Activated naive CD8-positive, alpha-beta T cell (primary cell): ENCODE measurements around the gene CHMP3.
"Not testable (repeated sequence)": the region's sequence is repeated elsewhere in the genome, so short reads cannot be mapped to it uniquely, and the experiment has no call there.

Source experiments
- H3K27ac Mint-ChIP-seq: one replicate; pipeline ENCODE4 v1.8.0; 2021; ENCODE audit warnings: mixed read lengths
- H3K27me3 Mint-ChIP-seq: one replicate; pipeline ENCODE4 v1.8.0; 2021; ENCODE audit warnings: mixed read lengths
- H3K36me3 Mint-ChIP-seq: one replicate; pipeline ENCODE4 v1.8.0; 2021; ENCODE audit warnings: mixed read lengths
- H3K4me1 Mint-ChIP-seq: one replicate; pipeline ENCODE4 v1.8.0; 2021; ENCODE audit warnings: low read depth, mixed read lengths
- H3K4me3 Mint-ChIP-seq: one replicate; pipeline ENCODE4 v1.8.0; 2021; ENCODE audit warnings: mild to moderate bottlenecking, mixed read lengths
- H3K9me3 Mint-ChIP-seq: one replicate; pipeline ENCODE4 v1.8.0; 2021; ENCODE audit warnings: low read depth, mixed read lengths

Gene CHMP3

DNA sequence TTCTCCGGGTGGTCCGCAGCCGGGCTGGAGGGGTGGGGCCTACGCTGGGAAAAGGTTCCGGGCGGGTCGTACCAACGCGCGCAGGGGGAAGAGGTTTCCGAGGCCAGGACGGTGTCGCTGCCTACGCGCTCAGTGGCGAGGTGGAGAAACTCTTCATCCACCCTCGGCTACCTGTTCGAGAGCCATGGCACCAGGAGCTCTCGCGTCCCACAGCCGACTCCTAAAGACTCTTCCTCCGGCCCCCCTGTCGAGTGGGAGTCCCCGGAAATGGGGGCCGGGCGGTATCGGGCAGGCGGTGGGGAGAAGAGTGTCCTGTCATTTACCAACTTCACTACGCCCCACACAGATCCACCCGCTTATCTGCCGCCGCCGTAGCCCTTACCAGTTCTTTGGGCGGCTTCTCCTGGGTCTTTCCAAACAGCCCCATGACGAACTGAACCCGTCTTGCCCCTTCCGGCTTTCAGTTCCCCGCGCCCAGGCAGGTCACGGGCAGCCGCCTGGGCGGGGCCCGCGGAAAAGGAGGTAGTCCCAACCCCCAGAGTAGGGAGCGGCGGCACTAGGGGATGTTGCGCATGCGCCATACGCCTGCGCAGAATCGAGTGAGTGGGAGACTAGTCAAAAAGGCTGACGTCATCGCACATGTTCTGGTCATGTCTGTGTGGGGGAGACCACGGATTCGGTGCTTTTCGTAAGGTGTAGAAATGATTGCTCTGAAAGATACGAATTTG is at the start of gene CHMP3:
CHMP3 (minus strand) TSS at position 522 of the 728 bp plus-strand sequence; CDS start at position 427, 95 bp downstream.
- no peaks in the 10 kb centered on the region for H3K9me3 Mint-ChIP-seq
- peak within 1 kb of the TSS; percentile 97 for H3K27ac Mint-ChIP-seq
- H3K27me3 Mint-ChIP-seq: no peaks in the 10 kb centered on the region
- H3K4me3 Mint-ChIP-seq: peak within 1 kb of the TSS; percentile 92
- peaks cover 11% of the 10 kb centered on the region for H3K36me3 Mint-ChIP-seq
- H3K4me1 Mint-ChIP-seq: peaks cover 31% of the 10 kb centered on the region

DNA sequence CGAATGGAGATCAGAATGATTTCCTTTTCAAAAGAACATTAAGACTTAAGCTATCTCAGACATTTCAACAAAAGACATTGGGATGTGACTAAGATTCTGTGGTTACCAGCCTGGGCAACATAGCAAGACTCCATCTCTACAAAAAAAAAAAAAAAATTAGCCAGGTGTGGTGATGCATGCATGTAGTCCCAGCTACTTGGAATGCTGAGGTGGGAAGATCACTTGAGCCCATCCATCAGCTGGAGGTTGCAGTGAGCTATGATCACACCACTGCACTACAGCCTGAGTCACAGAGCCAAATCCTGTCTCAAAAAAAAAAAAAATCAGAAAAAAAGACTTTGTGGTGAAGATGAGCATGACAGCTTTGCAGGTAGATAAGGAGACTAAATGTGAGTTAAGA is 47.6 kb upstream of the CHMP3 start:
- peak overlapping the region; percentile 59 for H3K27ac Mint-ChIP-seq
- H3K36me3 Mint-ChIP-seq: peaks cover 22% of the 10 kb centered on the region

DNA sequence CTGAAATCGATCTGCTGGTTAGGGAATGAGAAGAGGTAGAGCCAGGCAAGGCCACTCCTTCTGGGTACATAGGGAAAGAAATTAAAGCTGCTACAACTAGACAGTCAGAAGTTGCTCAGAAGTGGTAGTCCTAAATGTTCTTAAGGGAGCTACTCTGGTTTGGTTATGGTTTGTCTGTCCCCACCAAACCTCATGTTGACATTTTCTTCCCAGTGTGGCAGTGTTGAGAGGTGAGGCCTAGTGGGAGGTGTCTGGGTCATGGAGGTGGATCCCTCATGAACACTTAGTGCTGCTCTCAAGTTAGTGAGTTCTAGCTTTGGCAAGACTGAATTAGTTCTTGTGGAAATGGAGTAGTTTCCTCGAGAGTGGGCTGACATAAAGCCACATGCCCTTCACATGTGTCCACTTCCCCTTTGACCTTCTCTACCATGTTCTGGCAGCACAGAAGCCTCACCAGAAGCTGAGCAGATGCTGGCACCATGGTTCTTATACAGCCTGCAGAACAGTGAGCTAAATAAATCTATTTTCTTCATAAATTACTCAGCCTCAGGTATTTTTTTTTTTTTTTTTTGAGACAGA is 45.7 kb upstream of the CHMP3 start:
- Mint-ChIP-seq H3K27me3 (no peaks in the 10 kb centered on the region), H3K9me3 (no peaks in the 10 kb centered on the region), H3K4me1 (peaks cover 28% of the 10 kb centered on the region), H3K36me3 (peaks cover 32% of the 10 kb centered on the region), H3K4me3 (no peak overlapping the region), H3K27ac (peak overlapping the region; percentile 18)

More for the DNA sequence above, 47.6 kb upstream of the CHMP3 start:
- Mint-ChIP-seq H3K9me3 (no peaks in the 10 kb centered on the region), H3K4me1 (peaks cover 28% of the 10 kb centered on the region), H3K4me3 (no peak overlapping the region), H3K27me3 (no peaks in the 10 kb centered on the region)

DNA sequence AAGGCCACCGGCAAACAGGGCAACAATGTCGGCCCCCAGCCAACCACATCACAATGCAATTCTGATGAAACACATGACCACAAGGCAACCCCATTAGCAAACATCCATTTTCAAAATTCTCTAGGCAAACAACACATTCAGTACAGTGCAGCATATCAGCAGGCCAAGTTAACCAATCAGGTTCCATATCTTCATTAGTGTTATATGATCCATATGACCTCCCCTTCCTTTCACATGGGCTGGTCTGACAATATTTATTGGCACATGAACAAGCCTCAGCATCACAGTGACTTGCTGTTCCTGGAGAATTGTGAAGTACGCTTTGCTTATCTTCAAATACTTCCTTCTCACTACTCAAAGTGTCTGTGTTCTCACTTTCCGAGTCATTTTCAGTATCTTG is 40.7 kb upstream of the CHMP3 start:
- peaks cover 23% of the 10 kb centered on the region for H3K36me3 Mint-ChIP-seq
- no peak overlapping the region for H3K4me3 Mint-ChIP-seq
- H3K27ac Mint-ChIP-seq: no peak overlapping the region
- no peaks in the 10 kb centered on the region for H3K27me3 Mint-ChIP-seq
- no peaks in the 10 kb centered on the region for H3K9me3 Mint-ChIP-seq
- H3K4me1 Mint-ChIP-seq: peaks cover 8% of the 10 kb centered on the region

DNA sequence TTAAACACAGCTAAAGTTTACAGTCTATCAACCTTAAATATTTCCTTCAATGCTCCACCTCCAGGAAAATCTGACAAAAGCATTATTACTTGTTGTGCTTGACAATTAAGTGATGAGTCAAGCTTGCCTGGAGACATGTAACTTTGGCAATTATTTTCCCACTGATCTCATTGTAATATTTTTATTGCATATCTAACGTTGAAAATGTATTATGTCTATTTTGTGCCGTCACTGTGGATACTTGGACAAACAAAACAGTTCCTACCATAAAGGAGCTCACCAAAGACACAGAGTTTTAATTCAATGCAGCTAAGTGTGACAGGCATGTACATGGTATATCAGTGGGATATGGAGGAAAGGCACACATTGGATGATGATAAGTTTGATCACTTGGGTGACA is 35.7 kb upstream of the CHMP3 start:
- Mint-ChIP-seq H3K9me3 (no peaks in the 10 kb centered on the region), H3K27ac (no peak overlapping the region), H3K27me3 (no peaks in the 10 kb centered on the region), H3K36me3 (peaks cover 3% of the 10 kb centered on the region), H3K4me3 (no peak overlapping the region), H3K4me1 (no peaks in the 10 kb centered on the region)

DNA sequence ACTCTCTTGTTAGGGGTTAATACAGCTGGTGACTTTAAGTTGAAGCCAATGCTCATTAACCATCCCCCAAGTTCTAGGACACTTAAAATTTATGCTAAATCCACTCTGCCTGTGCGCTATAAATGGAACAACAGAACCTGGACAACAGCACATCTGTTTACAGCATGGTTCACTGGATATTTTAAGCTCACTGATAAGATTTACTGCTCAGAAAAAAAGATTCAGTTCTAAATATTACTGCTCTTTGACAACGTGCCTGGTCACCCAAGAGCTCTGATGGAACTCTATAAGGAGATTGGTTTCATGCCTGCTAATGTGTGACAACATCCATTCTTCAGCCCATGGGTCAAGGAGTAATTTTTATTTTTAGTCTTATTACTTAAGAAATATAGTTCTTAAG is 32.9 kb upstream of the CHMP3 start:
- Mint-ChIP-seq H3K4me3 (no peak overlapping the region), H3K36me3 (no peaks in the 10 kb centered on the region), H3K4me1 (no peaks in the 10 kb centered on the region), H3K9me3 (no peaks in the 10 kb centered on the region), H3K27me3 (peaks cover 4% of the 10 kb centered on the region), H3K27ac (no peak overlapping the region)

DNA sequence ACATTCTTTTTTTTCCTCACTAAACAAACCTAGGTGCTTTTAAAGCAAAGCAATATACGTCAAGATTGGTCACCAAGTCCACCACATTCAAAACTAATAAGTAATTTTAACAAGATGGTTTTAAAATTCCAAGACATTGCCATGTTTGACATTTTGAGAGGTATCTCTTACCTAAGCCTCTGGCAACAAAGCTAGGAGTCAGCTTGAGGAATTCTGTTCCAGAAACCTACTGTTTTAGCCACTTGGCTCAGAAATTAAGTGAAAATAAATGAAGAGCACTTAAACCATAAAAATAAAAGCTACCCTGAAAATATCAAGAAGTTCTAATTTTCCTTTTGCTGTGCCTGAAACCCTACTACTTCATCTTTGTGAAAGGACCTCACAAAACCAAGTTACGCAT is 30.0 kb upstream of the CHMP3 start:
- Mint-ChIP-seq H3K36me3 (peaks cover 3% of the 10 kb centered on the region), H3K9me3 (no peaks in the 10 kb centered on the region), H3K27me3 (peaks cover 4% of the 10 kb centered on the region), H3K27ac (no peak overlapping the region), H3K4me3 (no peak overlapping the region), H3K4me1 (no peaks in the 10 kb centered on the region)

DNA sequence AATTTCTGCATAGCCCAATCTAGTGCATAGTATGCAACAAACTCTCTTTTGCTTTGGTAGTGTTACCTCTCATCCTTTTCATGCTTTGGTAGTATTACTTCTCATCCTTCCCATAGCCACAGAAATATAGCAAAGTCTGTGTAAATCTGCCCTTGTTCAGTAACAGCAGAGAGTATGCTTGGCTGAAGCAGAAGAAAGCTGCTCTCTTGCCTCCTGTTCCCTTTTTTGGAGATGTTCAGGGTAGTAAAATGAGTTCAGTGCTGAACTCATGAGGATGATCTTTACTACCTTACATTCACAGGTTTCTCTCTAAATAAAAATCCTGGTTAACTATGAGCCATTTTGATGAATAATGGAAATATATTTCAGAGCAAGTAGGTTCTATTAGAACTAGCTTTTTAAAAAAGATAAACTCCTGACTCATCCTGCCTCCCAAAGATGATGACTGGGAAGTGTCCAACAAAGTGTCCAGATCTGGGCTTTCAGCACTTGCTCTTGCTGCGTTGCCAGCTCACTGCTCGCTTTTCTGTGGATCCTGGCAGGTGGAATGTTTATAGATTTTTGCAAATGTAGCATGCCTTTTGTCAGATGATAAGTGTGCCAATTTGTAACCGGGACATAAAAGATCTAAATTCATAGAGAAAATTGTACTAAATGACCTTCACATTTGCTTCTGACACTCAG is 29.4 kb upstream of the CHMP3 start:
- Mint-ChIP-seq H3K27ac (no peak overlapping the region), H3K9me3 (no peaks in the 10 kb centered on the region), H3K36me3 (peaks cover 3% of the 10 kb centered on the region), H3K4me3 (no peak overlapping the region), H3K4me1 (no peaks in the 10 kb centered on the region), H3K27me3 (peaks cover 4% of the 10 kb centered on the region)

DNA sequence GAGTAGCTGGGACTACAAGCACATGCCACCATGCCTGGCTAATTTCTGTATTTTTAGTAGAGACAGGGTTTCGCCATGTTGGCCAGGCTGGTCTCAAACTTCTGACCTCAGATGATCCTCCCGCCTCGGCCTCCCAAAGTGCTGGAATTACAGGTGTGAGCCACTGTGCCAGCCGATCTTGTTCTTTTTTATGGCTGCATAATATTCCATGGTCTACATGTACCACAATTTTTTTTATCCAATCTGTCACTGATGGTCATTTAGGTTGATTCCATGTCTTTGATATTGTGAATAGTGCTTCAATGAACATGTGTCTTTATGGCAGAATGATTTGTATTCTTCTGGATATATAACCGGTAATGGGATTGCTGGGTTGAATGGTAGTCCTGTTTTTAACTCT is 26.5 kb upstream of the CHMP3 start:
- H3K9me3 Mint-ChIP-seq: not testable (repeated sequence)

DNA sequence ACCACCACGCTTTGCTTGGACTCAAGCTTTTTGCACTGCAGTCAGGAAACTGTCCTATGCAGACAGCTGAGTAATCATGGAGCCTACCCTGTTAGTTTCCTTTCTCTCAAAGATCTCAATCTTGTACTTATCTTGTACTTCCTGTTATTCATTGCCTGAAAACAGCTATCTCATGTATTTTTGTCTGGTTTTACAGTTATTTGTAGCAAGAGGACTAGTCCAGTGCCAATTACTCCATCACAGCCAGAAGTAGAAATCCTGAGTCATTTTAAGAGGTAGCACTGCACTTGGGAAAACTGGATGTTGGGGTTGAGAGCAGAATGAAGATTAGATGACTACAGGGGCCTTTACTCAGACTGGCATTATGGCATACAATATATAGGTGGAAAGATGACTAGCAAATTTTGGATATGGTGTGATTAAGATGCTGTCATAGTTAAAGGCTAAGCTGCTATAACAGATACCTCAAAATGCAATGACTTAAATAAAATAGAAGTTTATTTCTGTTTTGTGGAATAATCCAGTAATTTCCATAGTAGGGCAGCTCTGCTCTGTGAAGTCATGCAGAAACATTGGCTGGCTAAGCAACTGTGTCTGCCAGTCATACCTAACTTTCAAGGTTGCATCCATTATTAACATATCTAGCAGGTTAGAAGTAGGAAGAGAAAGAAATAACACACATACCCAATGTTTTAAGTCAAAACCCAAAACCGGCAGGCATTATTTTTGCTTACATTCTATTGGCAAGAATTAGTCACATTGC is 21.1 kb upstream of the CHMP3 start:
- peak overlapping the region; percentile 33 for H3K4me3 Mint-ChIP-seq
- no peaks in the 10 kb centered on the region for H3K27me3 Mint-ChIP-seq
- peaks cover 22% of the 10 kb centered on the region for H3K4me1 Mint-ChIP-seq
- H3K9me3 Mint-ChIP-seq: no peaks in the 10 kb centered on the region
- peak overlapping the region; percentile 89 for H3K27ac Mint-ChIP-seq
- H3K36me3 Mint-ChIP-seq: peaks cover 4% of the 10 kb centered on the region

More for the DNA sequence above, 26.5 kb upstream of the CHMP3 start:
- H3K27ac Mint-ChIP-seq, H3K4me3 Mint-ChIP-seq, H3K36me3 Mint-ChIP-seq, H3K27me3 Mint-ChIP-seq: not testable (repeated sequence)
- peaks cover 11% of the 10 kb centered on the region for H3K4me1 Mint-ChIP-seq

DNA sequence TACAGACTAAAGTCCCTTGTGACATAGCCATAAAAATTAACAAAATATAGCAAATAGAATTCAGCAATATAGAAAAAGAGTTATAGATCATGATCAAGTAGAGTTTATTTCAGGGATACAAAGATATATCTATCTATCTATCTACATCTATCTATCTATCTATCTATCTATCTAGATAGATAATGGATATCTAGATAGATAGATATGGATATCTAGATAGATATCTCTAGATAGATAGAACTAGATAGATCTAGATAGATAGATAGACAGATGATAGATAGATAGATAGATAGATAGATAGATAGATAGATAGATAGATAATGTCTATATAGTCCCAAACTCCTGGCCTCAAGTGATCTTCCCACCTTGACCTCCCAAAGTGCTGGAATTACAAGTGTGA is 17.3 kb upstream of the CHMP3 start:
- Mint-ChIP-seq H3K9me3 (no peaks in the 10 kb centered on the region), H3K4me3 (no peak overlapping the region), H3K27ac (no peak overlapping the region), H3K4me1 (peaks cover 17% of the 10 kb centered on the region), H3K27me3 (no peaks in the 10 kb centered on the region), H3K36me3 (no peaks in the 10 kb centered on the region)

DNA sequence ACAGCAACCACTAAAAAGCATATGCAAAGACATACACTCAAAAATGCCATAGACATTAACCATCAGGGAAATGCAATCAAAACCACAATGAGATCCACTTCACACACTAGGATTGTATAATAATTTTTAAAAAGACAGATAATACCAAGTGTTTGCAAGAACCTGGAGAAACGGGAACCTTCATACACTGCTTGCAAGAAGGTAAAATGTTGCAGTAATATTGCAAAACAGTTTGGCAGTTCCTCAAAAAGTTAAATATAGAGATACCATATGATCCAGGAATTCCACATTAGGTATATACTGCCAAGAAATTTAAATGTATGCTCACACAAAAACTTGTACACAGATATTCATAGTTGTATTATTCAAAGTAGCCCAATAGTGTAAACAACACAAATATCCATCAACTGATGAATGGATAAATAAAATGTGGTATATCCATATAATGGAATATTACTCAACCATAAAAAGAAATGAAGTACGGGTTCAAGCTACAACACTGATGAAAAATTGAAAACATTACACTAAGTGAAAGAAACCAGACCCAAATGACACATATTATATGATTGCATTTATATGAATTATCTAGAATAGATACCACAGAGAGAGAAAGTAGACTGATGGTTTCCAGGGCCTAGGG is 14.7 kb upstream of the CHMP3 start:
- no peaks in the 10 kb centered on the region for H3K27me3 Mint-ChIP-seq
- H3K4me3 Mint-ChIP-seq: no peak overlapping the region
- no peaks in the 10 kb centered on the region for H3K4me1 Mint-ChIP-seq
- no peak overlapping the region for H3K27ac Mint-ChIP-seq
- no peaks in the 10 kb centered on the region for H3K9me3 Mint-ChIP-seq
- no peaks in the 10 kb centered on the region for H3K36me3 Mint-ChIP-seq

DNA sequence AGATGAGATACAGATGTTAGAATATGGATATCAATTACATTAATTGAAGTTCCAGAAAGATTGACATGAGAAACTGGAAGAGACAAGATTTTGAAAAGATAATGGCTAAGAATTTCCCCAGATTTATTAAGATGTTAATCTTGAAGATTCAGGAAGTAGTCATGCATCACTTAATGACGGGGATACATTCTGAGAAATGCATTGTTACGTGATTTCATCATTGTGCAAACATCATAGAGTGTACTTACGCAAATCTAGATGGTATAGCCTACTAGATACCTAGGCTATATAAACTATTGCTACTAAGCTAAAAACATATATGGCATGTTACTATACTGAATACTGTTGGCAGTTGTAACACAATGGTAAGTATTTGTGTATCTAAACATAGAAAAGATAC is 6.8 kb upstream of the CHMP3 start:
- Mint-ChIP-seq H3K4me1 (no peaks in the 10 kb centered on the region), H3K36me3 (no peaks in the 10 kb centered on the region), H3K27me3 (no peaks in the 10 kb centered on the region), H3K9me3 (no peaks in the 10 kb centered on the region), H3K4me3 (no peak overlapping the region), H3K27ac (no peak overlapping the region)

DNA sequence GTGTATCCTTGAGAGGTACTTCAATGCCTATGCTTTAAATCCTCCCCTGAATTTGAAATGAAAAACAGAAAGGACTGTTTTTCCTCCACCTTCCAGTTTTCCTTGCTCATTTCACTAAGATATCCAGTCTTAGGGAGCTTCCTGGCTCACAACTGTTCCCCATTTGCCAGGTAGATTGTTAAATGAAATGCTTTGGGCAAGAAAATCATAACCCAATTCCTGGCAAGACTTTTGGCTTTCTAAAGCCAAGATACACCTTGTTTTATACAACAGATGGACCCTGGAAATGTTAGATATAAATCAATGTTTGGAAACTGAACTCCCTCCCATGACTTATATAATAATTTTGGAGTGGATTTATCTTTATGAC is 3.6 kb upstream of the CHMP3 start:
- Mint-ChIP-seq H3K36me3 (peaks cover 4% of the 10 kb centered on the region), H3K4me3 (no peak overlapping the region), H3K9me3 (no peaks in the 10 kb centered on the region), H3K27ac (no peak overlapping the region), H3K4me1 (peaks cover 16% of the 10 kb centered on the region), H3K27me3 (no peaks in the 10 kb centered on the region)
